Measurements from ENCODE around the gene ICAM2. TPM values are rescaled to one million over a fixed set of nuclear protein-coding genes. Genes with fewer than 3 reads are reported as not detected.

Gene ICAM2
- total RNA-seq, 1 experiment from 2014 or later: 0.33 TPM

- no peak for TF ChIP-seq IRF1 (CRISPR knock-in tag; IDR thresholded peaks at IDR 0.05)
- no peak for TF ChIP-seq ZBTB21 (CRISPR knock-in tag; IDR thresholded peaks at IDR 0.05; ENCODE audit: borderline replicate concordance)
- no peak for TF ChIP-seq TEAD4 (CRISPR knock-in tag; IDR thresholded peaks at IDR 0.05)
- no peak for TF ChIP-seq ARID4B (CRISPR knock-in tag; IDR thresholded peaks at IDR 0.05; ENCODE audit: borderline replicate concordance)
- TF ChIP-seq ZNF532 (CRISPR knock-in tag; IDR thresholded peaks at IDR 0.05; ENCODE audit: borderline replicate concordance): no peak
- TF ChIP-seq ZMAT4 (CRISPR knock-in tag; IDR thresholded peaks at IDR 0.05): no peak
- TF ChIP-seq ATF1 (CRISPR knock-in tag; IDR thresholded peaks at IDR 0.05): no peak
- TF ChIP-seq ZNF263 (CRISPR knock-in tag; IDR thresholded peaks at IDR 0.05; ENCODE audit: low read depth): no peak
- TF ChIP-seq KAT7 (CRISPR knock-in tag; IDR thresholded peaks at IDR 0.05; ENCODE audit: borderline replicate concordance): no peak
- TF ChIP-seq NR1H2 (CRISPR knock-in tag; IDR thresholded peaks at IDR 0.05): no peak
- no peak for TF ChIP-seq IRF2 (CRISPR knock-in tag; IDR thresholded peaks at IDR 0.05; ENCODE audit: borderline replicate concordance, low read depth)
- no peak for TF ChIP-seq PREB (CRISPR knock-in tag; IDR thresholded peaks at IDR 0.05; ENCODE audit: borderline replicate concordance)
- no peak for TF ChIP-seq ZNF317 (CRISPR knock-in tag; IDR thresholded peaks at IDR 0.05; ENCODE audit: borderline replicate concordance, low read depth)
Observed at GRCh38 chr17:64008830-64009229, 11.6 kb downstream of the ICAM2 start (continued).

- no peaks in the 10 kb centered on the region for H3K36me3 Mint-ChIP-seq
- no peak for TF ChIP-seq ATF6 (CRISPR knock-in tag; IDR thresholded peaks at IDR 0.05)
- no peaks in the 10 kb centered on the region for H3K9me3 Mint-ChIP-seq
- ATAC-seq (no peak), DNase-seq (ENCODE audit: low spot score) (no peak)
- H3K27me3 Mint-ChIP-seq (ENCODE audit: low read depth): no peaks in the 10 kb centered on the region; the same call in 1 of the 2 replicates
- peaks cover 18% of the 10 kb centered on the region for H3K4me1 Mint-ChIP-seq
- ChIA-PET POLR2A (interaction anchor here (0.6 kb wide), 1 partner anchor 1019 kb away, joined by 3 read pairs; no protein-coding TSS in a partner anchor), CTCF (interaction anchor here (1.5 to 3.2 kb wide), 2 partner anchors 9 to 18 kb away, joined by 6 to 13 read pairs; no protein-coding TSS in a partner anchor)
- no peak overlapping the region for H3K4me3 Mint-ChIP-seq
- H3K27ac Mint-ChIP-seq: no peak overlapping the region
Observed at GRCh38 chr17:64008346-64008745, 12.1 kb downstream of the ICAM2 start.
